ENCODE measurements around the gene CDC42SE1.

GRCh38 chr1:151106894-151107293 is 47.5 kb upstream of the CDC42SE1 start:
- TF ChIP-seq CTCF (IDR thresholded peaks at IDR 0.05; ENCODE audit: insufficient read depth, low read length) (no peak), GABPA (IDR thresholded peaks at IDR 0.05; ENCODE audit: low read depth) (no peak), POLR2AphosphoS5 (IDR thresholded peaks at IDR 0.05; ENCODE audit: low read depth) (no peak), REST (IDR thresholded peaks at IDR 0.05; ENCODE audit: insufficient replicate concordance, low read depth) (no peak)
